Bronchial epithelial cell (primary cell): ENCODE results near the gene FZD1. TPM values are rescaled to one million over a fixed set of nuclear protein-coding genes. Genes with fewer than 3 reads are reported as not detected.
A peak's percentile ranks its signal among the peaks of the same experiment; 100 is the strongest.
"Not testable (repeated sequence)": the region's sequence is repeated elsewhere in the genome, so short reads cannot be mapped to it uniquely, and the experiment has no call there.

ENCODE experiments used
- DNase-seq: peaks from one replicate; pipeline ENCODE4 v3.0.0-alpha.2; 2010; ENCODE audit warnings: low read depth
- FAIRE-seq: peaks from 2 replicates; lab custom pipeline; 2011; peaks lifted over from hg19 to GRCh38; lab: Jason Lieb, UNC
- H3K27me3 ChIP-seq: 2 replicates; pipeline ENCODE4 v1.5.1; 2011; ENCODE audit warnings: low read length; ENCODE audit not compliant: control insufficient read depth, insufficient read depth
- H3K36me3 ChIP-seq: 2 replicates; pipeline ENCODE4 v1.5.1; 2011; ENCODE audit warnings: low read length; ENCODE audit not compliant: control insufficient read depth, insufficient read depth
- H3K4me3 ChIP-seq: 2 replicates; pipeline ENCODE4 v1.5.1; 2011; ENCODE audit warnings: mild to moderate bottlenecking, low read depth, low read length, control low read depth
- total RNA-seq: library from RNA; depleted of rRNA; stranded (reverse); fragments of >200 nt; gene quantifications from 2 replicates; pipeline ENCODE4 v1.2.1, GENCODE V29; 2014
- TF ChIP-seq, protein P1 (sequence below): IDR thresholded peaks from 2 replicates; pipeline ENCODE4 v1.5.1; 2011; ENCODE audit warnings: mild to moderate bottlenecking, moderate library complexity, low read length, control low read depth, inconsistent platforms; ENCODE audit not compliant: insufficient read depth, severe bottlenecking

Gene FZD1
- total RNA-seq, 1 donor from 2014 or later: 2.4 TPM

DNA sequence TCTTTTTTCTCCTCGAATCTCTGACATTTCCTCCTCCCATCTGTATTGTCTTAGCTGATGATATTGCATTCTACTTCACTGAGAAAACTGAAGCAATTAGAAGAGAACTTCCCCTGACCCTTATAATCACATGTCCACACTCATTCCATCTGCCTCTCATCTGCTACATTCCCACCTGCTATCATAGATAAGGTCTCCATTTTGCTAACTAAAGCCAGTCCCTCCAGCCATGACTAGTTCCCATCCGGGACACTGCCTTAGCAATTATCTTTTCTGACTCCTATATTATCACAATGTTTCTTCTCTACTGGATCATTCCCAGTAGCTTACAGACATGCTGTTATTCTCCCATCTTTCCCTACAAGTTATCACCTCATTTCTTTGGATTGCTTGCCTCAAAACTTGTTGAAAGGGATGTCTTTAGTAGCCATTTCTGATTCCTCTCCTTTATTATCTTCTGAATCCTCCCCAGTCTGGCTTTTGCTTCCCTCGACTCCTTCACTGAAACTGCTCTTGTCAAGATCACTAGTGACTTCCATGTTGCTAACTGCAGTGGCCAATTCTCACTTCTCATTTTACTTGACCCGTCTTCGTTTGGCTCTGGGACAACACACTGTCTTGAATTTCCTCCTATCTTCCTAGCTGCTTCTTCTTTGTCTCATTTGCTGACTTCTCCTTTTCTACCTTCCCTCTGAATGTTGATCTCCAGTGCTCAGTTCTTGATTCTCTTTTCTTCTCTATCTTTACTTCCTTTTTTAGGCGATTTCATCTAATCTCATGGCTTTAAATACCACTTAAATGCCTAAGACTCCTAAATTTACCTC is 35.9 kb downstream of the FZD1 start:
- H3K4me3 ChIP-seq: no peak overlapping the region
- H3K27me3 ChIP-seq: no peaks in the 10 kb centered on the region
- DNase-seq: no peak
- no peaks in the 10 kb centered on the region for H3K36me3 ChIP-seq
- TF ChIP-seq, protein P1, sequence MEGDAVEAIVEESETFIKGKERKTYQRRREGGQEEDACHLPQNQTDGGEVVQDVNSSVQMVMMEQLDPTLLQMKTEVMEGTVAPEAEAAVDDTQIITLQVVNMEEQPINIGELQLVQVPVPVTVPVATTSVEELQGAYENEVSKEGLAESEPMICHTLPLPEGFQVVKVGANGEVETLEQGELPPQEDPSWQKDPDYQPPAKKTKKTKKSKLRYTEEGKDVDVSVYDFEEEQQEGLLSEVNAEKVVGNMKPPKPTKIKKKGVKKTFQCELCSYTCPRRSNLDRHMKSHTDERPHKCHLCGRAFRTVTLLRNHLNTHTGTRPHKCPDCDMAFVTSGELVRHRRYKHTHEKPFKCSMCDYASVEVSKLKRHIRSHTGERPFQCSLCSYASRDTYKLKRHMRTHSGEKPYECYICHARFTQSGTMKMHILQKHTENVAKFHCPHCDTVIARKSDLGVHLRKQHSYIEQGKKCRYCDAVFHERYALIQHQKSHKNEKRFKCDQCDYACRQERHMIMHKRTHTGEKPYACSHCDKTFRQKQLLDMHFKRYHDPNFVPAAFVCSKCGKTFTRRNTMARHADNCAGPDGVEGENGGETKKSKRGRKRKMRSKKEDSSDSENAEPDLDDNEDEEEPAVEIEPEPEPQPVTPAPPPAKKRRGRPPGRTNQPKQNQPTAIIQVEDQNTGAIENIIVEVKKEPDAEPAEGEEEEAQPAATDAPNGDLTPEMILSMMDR: no peak
- FAIRE-seq: no peak

DNA sequence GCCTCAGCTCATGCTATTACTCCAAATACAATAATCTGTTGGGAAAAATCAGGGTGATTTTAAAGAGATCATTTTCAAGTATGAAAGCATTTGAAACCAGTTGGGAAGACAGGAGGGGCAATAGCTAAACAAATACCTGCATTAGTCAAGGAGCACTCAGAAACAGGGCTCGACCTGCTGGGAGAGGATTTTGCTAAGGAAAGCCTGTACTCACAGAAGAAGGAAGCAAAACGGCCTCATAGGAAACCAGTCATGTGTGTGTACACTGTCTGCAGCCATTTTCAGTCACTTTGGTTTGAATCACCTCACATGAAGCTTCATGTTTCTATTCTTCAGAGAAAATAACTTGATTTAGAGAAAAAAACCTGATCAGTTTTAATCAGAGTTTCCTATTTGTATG is 38.6 kb downstream of the FZD1 start:
- TF ChIP-seq, protein P1: no peak
- no peak overlapping the region for H3K4me3 ChIP-seq
- H3K27me3 ChIP-seq: no peaks in the 10 kb centered on the region
- FAIRE-seq (no peak), DNase-seq (peak; percentile 31)
- no peaks in the 10 kb centered on the region for H3K36me3 ChIP-seq

DNA sequence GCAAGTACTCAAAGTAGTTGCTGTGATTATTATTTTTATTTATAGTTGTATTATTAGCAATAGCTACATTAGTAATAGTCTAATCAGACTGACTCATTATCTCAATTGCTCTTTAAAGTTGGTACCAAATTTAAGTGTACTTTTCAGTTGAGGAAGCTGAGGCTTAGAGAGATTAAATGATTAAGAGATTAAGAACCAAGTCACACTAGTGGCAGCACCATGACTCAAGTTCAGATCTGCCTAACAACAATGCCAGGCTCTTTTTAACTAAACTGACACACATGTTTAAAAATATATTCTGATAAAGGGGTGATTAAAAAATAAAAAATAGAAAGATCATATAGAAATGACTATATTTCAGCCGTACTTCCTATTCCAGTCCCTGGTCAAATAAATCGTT is 42.0 kb downstream of the FZD1 start:
- DNase-seq (peak; percentile 34), FAIRE-seq (no peak)
- H3K27me3 ChIP-seq: no peaks in the 10 kb centered on the region

DNA sequence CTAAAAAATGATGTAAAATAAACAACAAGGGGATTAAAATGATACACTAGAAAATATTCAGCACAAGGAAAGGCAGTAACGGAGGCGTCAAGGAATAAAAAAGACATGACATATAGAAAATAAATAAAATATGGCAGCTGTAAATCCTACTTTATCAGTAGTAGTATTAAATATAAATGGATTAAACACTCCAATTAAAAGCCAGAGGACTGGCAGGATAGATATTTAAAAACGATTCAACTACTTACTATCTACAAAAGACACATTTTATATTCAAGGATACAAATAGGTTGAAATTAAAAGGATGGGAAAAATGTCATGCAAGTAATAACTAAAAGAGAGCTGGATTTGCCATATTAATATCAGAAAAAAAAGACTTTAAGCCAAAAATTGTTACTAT is 43.2 kb downstream of the FZD1 start:
- DNase-seq: no peak
- Histone ChIP-seq H3K36me3 (no peaks in the 10 kb centered on the region), H3K27me3 (no peaks in the 10 kb centered on the region), H3K4me3 (no peak overlapping the region)
- no peak for FAIRE-seq
- TF ChIP-seq, protein P1: no peak

More for the DNA sequence above, 42.0 kb downstream of the FZD1 start:
- Histone ChIP-seq H3K4me3 (no peak overlapping the region), H3K36me3 (no peaks in the 10 kb centered on the region)
- TF ChIP-seq, protein P1: no peak

DNA sequence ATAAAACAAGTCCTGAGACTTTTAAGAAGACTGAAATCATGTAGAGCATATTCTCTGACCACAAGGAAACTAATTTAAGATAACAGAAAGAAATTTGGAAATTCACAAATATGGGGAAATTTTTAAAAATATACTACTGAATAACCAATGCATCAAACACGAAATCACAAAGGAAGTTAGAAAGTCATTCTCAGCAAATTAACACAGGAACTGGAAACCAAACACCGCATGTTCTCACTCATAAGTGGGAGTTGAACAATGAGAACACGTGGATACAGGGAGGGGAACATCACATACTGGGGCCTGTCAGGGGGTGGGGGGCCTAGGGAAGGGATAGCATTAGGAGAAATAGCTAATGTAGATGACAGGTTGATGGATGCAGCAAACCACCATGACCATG is 44.0 kb downstream of the FZD1 start:
- H3K36me3 ChIP-seq, H3K27me3 ChIP-seq, FAIRE-seq, DNase-seq, H3K4me3 ChIP-seq: not testable (repeated sequence)

DNA sequence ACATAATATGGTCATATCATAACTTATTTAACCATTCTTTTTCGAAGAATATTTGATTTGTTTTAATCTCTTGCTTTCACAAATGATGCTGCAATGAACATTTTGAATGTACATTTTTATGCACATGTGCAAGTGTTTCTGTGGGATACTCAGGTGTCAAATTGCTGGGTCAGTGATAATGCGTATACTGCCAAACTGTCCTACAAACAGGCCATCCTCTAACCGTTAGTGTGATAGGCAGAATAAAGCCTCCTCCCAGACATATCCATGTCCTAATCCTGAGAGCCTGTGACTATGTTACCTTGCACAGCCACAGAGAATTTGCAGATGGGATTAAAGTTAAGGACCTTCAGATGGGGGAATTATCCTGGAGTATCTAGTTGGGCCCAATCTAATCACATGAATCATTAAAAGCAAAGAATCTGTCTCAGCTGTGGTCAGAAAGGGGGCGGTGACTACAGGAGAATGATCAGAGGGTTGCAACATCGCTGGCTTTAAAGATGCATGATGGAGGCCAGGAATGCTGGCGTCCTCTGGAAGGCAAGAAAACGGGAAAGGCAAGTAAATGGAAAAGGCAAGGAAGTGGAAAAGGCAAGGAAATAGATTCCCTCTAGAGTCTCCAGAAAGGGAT is 46.7 kb downstream of the FZD1 start:
- FAIRE-seq: no peak
- no peaks in the 10 kb centered on the region for H3K27me3 ChIP-seq
- no peaks in the 10 kb centered on the region for H3K36me3 ChIP-seq
- TF ChIP-seq, protein P1: no peak
- DNase-seq: peak; percentile 41
- H3K4me3 ChIP-seq: no peak overlapping the region
